ENCODE data around the gene SNX27.
"Not testable (repeated sequence)": the region's sequence is repeated elsewhere in the genome, so short reads cannot be mapped to it uniquely, and the experiment has no call there.

The SNX27 gene

DNA sequence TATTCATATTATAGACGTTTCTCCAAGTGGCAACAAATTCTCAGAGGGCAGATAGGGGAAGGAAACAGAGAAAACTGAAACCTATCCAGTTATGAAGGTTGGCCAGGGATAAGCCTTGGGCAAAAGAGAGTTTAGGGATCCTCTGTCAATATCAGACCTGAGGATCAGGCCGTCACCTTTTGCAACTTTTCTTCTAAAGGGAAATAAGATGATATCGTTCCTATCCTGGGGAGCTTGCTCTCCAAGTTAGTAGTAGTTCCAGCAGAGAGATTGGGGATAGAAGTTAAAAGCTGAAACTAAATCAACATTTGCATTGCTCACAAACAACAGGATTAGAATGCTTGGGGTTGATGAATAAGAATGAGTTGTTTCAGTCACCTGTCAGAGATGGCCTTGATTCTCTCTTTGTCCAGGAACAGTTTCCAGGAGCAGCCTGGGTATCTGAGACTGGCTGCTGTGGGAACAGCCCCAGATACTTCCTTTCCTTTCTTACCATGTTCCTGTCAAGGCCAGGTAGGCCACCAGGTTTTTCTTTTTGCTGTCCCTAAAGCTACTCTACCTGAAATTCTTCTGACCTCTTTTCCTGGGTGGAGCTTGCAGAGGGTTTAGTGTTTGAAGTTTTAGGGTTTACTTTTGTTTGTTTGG is 112.0 kb downstream of the SNX27 start:
- DNase-seq (ENCODE audit: low spot score): no peak

DNA sequence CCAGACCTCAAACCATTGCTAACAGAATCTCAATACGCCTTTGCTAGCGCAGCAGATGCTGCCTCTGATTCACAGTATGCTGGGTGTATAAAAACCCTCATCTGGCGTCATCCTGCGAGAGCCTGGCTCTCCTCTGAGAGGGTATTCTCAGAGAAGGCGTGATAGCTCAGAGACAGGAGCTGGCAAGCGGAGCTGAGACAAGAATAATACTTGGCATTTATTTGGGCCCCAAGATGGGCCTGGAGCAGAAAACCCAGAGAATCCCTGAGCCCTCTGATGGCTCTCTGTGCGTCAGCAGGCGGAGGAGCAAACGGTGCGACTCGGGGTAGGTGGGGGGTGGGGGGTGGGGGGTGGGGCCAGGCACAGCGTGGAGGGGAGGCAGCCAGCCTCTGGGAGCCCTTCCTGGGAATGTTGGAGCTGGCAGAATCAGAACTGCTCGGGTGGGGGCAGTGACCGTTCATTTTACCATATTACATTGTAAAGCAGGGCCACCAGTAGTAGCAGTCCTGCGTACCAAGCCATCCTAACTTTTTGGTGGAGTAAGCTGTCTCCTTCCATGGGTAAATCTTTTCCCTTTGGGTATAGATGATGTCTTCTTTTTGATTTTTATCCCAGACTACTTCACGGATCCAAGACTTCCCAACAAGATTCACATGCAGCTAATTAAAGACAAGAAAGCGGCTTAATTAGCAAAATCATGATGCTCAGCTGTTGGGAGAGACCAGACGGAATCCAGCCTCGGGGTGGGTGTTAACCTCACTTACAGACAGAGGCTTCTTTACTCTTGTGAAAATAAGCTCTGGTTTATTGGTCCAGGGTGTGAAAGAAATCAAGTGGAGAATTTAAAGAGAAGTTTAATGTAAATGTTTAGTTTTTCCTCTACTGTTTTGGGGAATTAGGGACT is 116.6 kb downstream of the SNX27 start:
- DNase-seq (ENCODE audit: low spot score): no peak

DNA sequence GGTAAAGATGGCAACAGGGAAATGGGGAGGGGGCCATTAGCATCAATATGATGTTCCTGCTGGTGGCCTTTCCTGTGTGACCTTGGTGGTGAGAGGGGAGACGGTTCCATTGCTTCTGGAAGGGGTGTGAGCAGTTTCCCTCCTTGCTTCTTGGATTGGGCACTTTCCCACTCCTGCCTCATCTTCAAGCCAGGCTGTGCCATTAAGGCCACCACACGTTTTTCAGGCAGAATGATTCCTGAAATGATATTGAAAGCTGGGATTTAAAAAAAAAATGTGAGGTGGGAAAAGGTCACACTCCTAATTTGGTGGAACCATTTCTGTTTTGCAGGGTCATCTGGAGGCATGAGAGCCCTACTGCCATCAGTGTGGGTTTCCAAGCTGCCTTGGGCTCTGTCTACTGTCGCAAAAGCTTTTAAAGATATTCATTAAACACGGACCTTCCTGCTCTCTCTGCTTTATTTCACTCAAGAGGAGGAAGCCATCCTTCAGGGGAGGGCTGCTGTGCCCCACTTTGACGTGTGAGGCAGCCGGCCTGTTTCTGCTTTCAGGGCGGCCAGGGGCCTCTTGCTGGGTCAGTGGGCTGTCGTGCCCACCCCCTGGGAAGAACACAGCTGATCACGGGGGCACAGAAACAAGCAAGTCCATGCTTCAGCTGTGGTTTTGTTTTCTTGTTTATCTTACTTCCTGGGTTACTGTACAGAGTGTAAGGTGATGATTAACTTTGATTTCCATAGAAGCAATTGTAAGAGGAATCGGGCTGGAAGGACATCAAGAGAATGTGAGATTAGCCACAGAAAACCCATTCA is 117.5 kb downstream of the SNX27 start:
- DNase-seq (ENCODE audit: low spot score): no peak

DNA sequence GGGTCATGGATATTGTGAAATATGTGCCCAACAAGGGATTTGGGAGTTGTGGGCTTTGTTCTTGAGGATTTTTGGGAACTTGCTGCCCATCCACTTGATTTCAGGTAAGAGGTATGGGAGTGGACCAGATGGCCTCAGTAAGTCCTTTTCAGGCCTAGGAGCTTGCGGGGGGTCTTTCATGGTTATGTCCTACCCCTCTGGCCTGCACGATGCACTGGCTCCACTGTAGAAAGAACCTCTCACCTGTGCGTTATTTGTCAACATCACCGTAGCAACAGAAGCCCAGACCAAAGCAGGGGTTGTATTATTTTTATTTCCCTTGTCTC is 118.1 kb downstream of the SNX27 start:
- no peak for DNase-seq (ENCODE audit: low spot score)

DNA sequence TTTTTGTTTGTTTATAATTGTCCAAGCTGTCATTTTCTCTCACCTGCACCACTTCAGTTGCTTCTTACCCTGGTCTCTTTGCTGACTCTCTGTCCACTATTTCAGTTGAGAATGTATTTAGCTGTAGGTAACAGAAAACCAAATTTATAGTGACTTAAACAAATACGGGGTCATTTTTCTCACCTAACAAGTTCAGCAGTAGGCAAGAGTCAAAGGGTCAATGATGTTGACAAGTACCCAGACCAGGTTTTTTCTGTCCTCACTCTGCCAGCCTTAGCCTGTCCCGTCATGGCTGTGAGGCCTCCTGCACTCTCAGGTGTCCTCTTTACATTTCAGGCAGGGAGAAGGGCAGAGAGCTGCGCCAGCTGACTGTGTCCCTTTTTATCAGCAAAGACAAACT is 121.3 kb downstream of the SNX27 start:
- no peak for DNase-seq (ENCODE audit: low spot score)

DNA sequence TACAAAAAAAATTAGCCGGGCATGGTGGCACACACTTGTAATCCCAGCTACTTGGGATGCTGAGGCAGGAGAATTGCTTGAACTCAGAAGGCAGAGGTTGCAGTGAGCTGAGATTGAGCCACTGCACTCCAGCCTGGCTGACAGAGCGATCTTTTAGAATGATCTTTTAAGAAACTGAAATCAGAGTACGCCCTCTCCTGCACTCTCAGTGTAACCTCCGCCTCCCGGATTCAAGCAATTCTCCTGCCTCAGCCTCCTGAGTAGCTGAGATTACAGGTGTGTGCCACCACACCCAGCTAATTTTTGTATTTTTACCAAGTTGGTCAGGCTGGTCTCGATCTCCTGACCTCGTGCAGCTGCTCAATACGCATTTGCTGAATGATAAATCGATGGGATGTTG is 122.1 kb downstream of the SNX27 start:
- DNase-seq (ENCODE audit: low spot score): not testable (repeated sequence)

DNA sequence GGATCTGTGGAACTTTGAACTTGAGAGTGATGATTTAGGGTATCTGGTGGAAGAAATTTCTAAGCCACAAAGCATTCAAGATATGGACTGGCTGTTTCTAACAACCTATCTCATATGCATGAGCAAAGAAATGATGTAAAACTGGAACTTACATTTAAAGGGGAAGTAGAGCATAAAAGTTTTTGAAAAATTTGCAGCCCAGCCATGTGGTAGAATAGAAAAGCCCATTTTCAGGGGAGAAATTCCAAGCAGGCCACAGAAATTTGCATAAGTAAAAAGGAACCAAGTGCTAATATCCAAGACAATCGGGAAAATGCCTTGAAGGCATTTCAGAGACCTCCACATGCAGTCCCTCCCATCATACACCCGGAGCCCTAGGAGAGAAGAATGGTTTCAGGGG is 125.2 kb downstream of the SNX27 start:
- no peak for DNase-seq (ENCODE audit: low spot score)

DNA sequence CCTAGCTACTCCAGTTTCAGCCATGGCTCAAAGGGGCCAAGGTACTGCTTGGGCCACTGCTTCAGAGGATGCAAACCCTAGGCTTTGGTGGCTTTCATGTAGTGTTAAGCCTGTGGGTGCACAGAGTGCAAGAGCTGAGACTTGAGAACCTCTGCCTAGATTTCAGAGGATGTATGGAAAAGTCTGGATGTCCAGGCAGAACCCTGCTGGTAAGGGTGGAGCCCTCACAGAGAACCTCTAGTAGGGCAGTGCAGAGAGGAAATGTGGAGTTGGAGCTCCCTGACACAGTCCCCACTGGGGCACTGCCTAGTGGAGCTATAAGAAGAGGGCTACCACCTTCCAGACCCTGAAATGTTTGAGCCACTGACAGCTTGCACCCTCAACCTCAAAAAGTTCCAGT is 125.6 kb downstream of the SNX27 start:
- no peak for DNase-seq (ENCODE audit: low spot score)

DNA sequence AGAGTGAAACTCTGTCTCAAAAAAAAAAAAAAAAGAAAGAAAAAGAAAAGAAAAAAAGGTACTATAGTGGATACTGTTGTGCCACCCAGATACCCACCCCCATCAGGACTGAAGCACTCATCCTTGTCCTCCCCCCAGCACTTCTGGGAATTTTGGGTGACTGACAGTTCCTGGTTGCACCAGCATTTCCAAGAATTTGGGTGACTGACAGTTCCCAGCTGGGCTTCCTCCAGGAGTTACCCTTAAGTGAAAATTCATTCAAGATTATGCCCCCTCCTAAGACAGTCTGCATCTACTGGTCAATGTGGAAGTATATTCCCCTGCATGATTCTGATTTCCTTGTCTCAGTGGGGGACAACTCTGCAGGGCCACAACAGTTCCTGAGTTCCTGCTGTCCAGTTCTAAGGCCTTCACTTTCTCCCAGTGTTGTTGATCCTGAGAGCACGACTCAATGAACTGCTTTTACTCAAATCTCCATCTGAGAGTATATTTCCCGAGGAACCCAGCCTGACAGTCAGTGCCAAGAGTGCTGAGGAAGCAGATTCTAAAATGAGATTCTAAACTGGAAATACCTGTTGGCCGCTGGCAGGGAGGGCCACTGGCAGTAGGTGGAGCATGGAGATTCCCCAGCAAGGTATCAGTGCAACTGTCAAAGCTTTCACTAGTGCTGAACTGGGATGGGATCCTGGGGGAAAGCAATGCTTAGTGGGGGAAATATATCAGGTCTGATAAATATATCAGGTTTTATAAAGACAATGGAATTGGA is 127.9 kb downstream of the SNX27 start:
- no peak for DNase-seq (ENCODE audit: low spot score)

DNA sequence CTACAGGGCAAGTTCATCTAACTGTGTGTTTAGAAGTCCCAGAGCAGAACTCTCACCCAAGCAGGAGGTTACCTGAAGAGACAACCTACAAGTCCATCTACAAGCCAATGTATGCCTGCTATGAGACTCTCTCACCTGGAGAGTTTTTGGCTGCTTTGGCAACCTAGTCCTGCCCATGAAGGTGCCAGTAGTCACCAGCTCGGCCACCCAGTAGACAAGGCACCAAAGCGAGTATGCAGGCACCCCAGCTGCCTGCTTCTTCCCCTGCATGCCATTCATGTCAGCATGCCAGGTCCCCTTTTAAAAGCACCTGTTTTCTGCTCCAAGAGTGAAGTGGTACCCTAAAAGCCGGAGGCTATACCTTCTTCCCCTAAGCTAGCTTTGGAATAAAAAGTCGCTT is 129.7 kb downstream of the SNX27 start:
- DNase-seq (ENCODE audit: low spot score): no peak
